ENCODE data around the gene MAP7D2. TPM values are rescaled to one million over a fixed set of nuclear protein-coding genes. Genes with fewer than 3 reads are reported as not detected.

MAP7D2 gene
- polyA plus RNA-seq, 3 donors, result 0.45 TPM; not detected in 2

DNA sequence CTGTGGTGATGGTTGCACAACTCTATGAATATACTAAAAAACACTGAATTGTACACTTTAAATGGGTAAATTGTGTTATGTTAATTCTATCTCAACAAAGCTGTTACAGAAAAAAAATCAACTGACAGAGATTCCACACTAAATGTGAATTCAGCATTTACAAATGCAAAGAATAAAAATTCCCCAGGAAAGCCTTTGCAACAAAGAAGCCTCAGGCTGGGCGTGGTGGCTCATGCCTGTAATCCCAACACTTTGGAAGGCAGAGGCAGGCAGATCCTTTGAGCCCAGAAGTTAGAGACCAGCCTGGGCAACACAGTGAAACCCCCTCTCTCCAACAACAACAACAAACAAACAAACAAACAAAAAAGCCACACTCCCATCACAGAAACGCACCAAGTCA is 134.8 kb downstream of the MAP7D2 start:
- no peak overlapping the region for H2AFZ ChIP-seq (ENCODE audit: insufficient read depth, low read depth, low read length, poor library complexity, severe bottlenecking)
- intact Hi-C loops (cut with micrococcal nuclease), result no loop called here
- Mint-ChIP-seq H3K4me3 (no peak overlapping the region), H3K4me1 (peaks cover 24% of the 10 kb centered on the region), H3K36me3 (peaks cover 0 to 7% of the 10 kb centered on the region in 2 donors), H3K27me3 (ENCODE audit: low read depth in 3 of 3) (peaks cover 0 to 9% (median 1%) of the 10 kb centered on the region in 3 donors), H3K27ac (peak overlapping the region in 2 of 7 donors; percentile 5 to 9), H3K9me3 (peaks cover 0 to 6% (median 2%) of the 10 kb centered on the region in 7 donors)
- no CpG with 5 or more reads among the region's 2 CpGs for WGBS (ENCODE audit: insufficient coverage)
- TF ChIP-seq, protein P1, sequence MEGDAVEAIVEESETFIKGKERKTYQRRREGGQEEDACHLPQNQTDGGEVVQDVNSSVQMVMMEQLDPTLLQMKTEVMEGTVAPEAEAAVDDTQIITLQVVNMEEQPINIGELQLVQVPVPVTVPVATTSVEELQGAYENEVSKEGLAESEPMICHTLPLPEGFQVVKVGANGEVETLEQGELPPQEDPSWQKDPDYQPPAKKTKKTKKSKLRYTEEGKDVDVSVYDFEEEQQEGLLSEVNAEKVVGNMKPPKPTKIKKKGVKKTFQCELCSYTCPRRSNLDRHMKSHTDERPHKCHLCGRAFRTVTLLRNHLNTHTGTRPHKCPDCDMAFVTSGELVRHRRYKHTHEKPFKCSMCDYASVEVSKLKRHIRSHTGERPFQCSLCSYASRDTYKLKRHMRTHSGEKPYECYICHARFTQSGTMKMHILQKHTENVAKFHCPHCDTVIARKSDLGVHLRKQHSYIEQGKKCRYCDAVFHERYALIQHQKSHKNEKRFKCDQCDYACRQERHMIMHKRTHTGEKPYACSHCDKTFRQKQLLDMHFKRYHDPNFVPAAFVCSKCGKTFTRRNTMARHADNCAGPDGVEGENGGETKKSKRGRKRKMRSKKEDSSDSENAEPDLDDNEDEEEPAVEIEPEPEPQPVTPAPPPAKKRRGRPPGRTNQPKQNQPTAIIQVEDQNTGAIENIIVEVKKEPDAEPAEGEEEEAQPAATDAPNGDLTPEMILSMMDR (IDR thresholded peaks at IDR 0.05), result no peak
- H3K4me3 ChIP-seq (replicated peaks in 1 of 3; ENCODE audit: low read depth in 2 of 3, low read length in 3 of 3), result no peak overlapping the region
- peaks cover 4% of the 10 kb centered on the region for H4K20me1 ChIP-seq (ENCODE audit: insufficient read depth, low read length)
- H3K4me1 ChIP-seq (ENCODE audit: control insufficient read depth in 1 of 2, insufficient read depth in 2 of 2, low read length in 2 of 2), result peaks cover 4 to 5% of the 10 kb centered on the region in 2 donors
- H3K9me3 ChIP-seq (replicated peaks in 1 of 2; ENCODE audit: control insufficient read depth in 1 of 2, insufficient read depth in 1 of 2, low read length in 2 of 2), result no peaks in the 10 kb centered on the region
- H3K79me2 ChIP-seq (ENCODE audit: insufficient read depth, low read length), result peaks cover 26% of the 10 kb centered on the region
- DNase-seq, result no peak
- H3K27me3 ChIP-seq (ENCODE audit: control insufficient read depth in 2 of 2, insufficient read depth in 2 of 2, low read length in 2 of 2), result no peaks in the 10 kb centered on the region
- H3K27ac ChIP-seq (ENCODE audit: low read depth in 1 of 2, low read length in 2 of 2), result no peak overlapping the region
- no peak overlapping the region for H3K9ac ChIP-seq (ENCODE audit: insufficient read depth, low read length, poor library complexity, severe bottlenecking)
- H3K36me3 ChIP-seq (replicated peaks in 1 of 2; ENCODE audit: control insufficient read depth in 1 of 2, insufficient read depth in 2 of 2, low read length in 2 of 2), result no peaks in the 10 kb centered on the region
- no peak overlapping the region for H3K4me2 ChIP-seq (replicated peaks; ENCODE audit: extremely low read depth, low read length, poor library complexity, severe bottlenecking)

DNA sequence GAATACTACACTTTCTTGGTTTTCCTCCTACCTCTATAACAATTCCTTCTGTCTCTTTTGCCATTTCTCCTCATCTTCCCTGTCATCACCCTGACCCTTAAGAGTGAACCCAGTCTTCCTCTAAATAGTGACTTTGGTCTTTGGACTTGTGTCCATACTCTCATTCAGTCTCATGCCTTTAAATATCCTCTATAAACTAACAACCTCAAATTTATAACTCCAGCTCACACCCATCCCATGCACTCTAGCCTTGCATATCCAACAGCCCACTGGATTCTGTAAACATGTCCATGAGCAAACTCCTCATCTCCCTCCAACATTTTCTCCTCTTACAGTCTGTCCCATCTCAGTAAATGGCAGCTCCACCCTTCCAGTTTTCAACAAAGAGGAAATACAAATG is 140.9 kb downstream of the MAP7D2 start:
- peaks cover 0 to 7% (median 0%) of the 10 kb centered on the region in 7 donors for H3K9me3 Mint-ChIP-seq

More for the DNA sequence above, 140.9 kb downstream of the MAP7D2 start:
- no peak for DNase-seq
- Histone ChIP-seq H3K9ac (ENCODE audit: insufficient read depth, low read length, poor library complexity, severe bottlenecking) (no peak overlapping the region), H3K4me2 (replicated peaks; ENCODE audit: extremely low read depth, low read length, poor library complexity, severe bottlenecking) (no peak overlapping the region), H4K20me1 (ENCODE audit: insufficient read depth, low read length) (peaks cover 8% of the 10 kb centered on the region), H3K79me2 (ENCODE audit: insufficient read depth, low read length) (peaks cover 23% of the 10 kb centered on the region), H3K4me1 (ENCODE audit: control insufficient read depth in 1 of 2, insufficient read depth in 2 of 2, low read length in 2 of 2) (peaks cover 8 to 11% of the 10 kb centered on the region in 2 donors), H3K4me3 (replicated peaks in 1 of 3; ENCODE audit: low read depth in 2 of 3, low read length in 3 of 3) (no peak overlapping the region), H3K27ac (ENCODE audit: low read depth in 1 of 2, low read length in 2 of 2) (no peak overlapping the region), H2AFZ (ENCODE audit: insufficient read depth, low read depth, low read length, poor library complexity, severe bottlenecking) (no peak overlapping the region), H3K27me3 (ENCODE audit: control insufficient read depth in 2 of 2, insufficient read depth in 2 of 2, low read length in 2 of 2) (no peaks in the 10 kb centered on the region), H3K9me3 (replicated peaks in 1 of 2; ENCODE audit: control insufficient read depth in 1 of 2, insufficient read depth in 1 of 2, low read length in 2 of 2) (no peaks in the 10 kb centered on the region), H3K36me3 (replicated peaks in 1 of 2; ENCODE audit: control insufficient read depth in 1 of 2, insufficient read depth in 2 of 2, low read length in 2 of 2) (no peaks in the 10 kb centered on the region)
- H3K36me3 Mint-ChIP-seq, result peaks cover 0 to 2% of the 10 kb centered on the region in 2 donors
- TF ChIP-seq, protein P1 (IDR thresholded peaks at IDR 0.05), result no peak
- peaks cover 22% of the 10 kb centered on the region for H3K4me1 Mint-ChIP-seq
- peak overlapping the region in 1 of 7 donors; percentile 43 for H3K27ac Mint-ChIP-seq
- intact Hi-C loops (cut with micrococcal nuclease), result no loop called here
- H3K27me3 Mint-ChIP-seq (ENCODE audit: low read depth in 3 of 3), result peaks cover 0 to 7% (median under 1%) of the 10 kb centered on the region in 3 donors
- no peak overlapping the region for H3K4me3 Mint-ChIP-seq
